ENCODE data around the gene IPMK.

GRCh38 chr10:58210160-58210559 is 57.5 kb downstream of the IPMK start:
- no peak for TF ChIP-seq POLR2AphosphoS5 (IDR thresholded peaks at IDR 0.05; ENCODE audit: low read depth, low read length)
- no peak for TF ChIP-seq SIN3A (IDR thresholded peaks at IDR 0.05; ENCODE audit: borderline replicate concordance, insufficient read depth, low read length)
- TF ChIP-seq REST (IDR thresholded peaks at IDR 0.05; ENCODE audit: insufficient read depth in 1 of 2, low read depth in 2 of 2, low read length in 2 of 2): no peak
